Measurements from ENCODE around the gene PPP1R3E. TPM values are rescaled to one million over a fixed set of nuclear protein-coding genes. Genes with fewer than 3 reads are reported as not detected.

Gene PPP1R3E
- total and polyA plus RNA-seq, 2 of the 13 experiments (the other 11 are each of a cell fraction or from before 2014, with no cell fraction given) = 16.5 to 26.5 TPM

DNA sequence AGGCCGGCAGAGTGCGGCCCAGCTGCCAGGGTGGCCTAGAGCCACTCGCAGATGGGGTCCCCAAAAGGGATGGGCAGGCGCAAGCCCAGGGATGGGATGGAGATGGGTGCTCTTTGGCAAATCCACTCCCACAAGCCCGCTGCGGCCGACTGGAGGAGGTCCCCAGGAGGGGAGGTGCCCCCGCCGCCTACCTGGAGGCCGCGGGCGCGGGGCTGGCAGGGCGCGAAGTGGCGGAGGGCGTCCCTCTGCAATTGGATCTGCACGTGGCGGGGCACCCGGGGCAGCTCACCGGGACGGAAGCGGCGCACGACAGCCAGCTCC lies 730 bp downstream of the PPP1R3E start (continued):
- TF ChIP-seq, protein P1, sequence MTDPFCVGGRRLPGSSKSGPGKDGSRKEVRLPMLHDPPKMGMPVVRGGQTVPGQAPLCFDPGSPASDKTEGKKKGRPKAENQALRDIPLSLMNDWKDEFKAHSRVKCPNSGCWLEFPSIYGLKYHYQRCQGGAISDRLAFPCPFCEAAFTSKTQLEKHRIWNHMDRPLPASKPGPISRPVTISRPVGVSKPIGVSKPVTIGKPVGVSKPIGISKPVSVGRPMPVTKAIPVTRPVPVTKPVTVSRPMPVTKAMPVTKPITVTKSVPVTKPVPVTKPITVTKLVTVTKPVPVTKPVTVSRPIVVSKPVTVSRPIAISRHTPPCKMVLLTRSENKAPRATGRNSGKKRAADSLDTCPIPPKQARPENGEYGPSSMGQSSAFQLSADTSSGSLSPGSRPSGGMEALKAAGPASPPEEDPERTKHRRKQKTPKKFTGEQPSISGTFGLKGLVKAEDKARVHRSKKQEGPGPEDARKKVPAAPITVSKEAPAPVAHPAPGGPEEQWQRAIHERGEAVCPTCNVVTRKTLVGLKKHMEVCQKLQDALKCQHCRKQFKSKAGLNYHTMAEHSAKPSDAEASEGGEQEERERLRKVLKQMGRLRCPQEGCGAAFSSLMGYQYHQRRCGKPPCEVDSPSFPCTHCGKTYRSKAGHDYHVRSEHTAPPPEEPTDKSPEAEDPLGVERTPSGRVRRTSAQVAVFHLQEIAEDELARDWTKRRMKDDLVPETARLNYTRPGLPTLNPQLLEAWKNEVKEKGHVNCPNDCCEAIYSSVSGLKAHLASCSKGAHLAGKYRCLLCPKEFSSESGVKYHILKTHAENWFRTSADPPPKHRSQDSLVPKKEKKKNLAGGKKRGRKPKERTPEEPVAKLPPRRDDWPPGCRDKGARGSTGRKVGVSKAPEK (CRISPR knock-in tag; IDR thresholded peaks at IDR 0.05; ENCODE audit: borderline replicate concordance) = no peak; the same call in 1 of the 2 replicates
- no peak for TF ChIP-seq GTF3A (CRISPR knock-in tag; conservative IDR thresholded peaks at IDR 0.05)
- no peak for TF ChIP-seq ZC3H13 (CRISPR knock-in tag; IDR thresholded peaks at IDR 0.05)
- TF ChIP-seq, protein P2, sequence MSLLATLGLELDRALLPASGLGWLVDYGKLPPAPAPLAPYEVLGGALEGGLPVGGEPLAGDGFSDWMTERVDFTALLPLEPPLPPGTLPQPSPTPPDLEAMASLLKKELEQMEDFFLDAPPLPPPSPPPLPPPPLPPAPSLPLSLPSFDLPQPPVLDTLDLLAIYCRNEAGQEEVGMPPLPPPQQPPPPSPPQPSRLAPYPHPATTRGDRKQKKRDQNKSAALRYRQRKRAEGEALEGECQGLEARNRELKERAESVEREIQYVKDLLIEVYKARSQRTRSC (CRISPR knock-in tag; IDR thresholded peaks at IDR 0.05; ENCODE audit: low read depth) = peak; percentile 93; the same call in 1 of the 2 replicates
- TF ChIP-seq, protein P3, sequence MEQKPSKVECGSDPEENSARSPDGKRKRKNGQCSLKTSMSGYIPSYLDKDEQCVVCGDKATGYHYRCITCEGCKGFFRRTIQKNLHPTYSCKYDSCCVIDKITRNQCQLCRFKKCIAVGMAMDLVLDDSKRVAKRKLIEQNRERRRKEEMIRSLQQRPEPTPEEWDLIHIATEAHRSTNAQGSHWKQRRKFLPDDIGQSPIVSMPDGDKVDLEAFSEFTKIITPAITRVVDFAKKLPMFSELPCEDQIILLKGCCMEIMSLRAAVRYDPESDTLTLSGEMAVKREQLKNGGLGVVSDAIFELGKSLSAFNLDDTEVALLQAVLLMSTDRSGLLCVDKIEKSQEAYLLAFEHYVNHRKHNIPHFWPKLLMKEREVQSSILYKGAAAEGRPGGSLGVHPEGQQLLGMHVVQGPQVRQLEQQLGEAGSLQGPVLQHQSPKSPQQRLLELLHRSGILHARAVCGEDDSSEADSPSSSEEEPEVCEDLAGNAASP (CRISPR knock-in tag; IDR thresholded peaks at IDR 0.05; ENCODE audit: borderline replicate concordance) = peak; percentile 67
- no peak for TF ChIP-seq ZNF75D (CRISPR knock-in tag; IDR thresholded peaks at IDR 0.05; ENCODE audit: borderline replicate concordance)
- TF ChIP-seq XRCC5 (optimal IDR thresholded peaks at IDR 0.05; ENCODE audit: low read length) = no peak
- peak; percentile 59; the same call in 1 of the 2 replicates for TF ChIP-seq SALL2 (CRISPR knock-in tag; IDR thresholded peaks at IDR 0.05)
- TF ChIP-seq, protein P4, sequence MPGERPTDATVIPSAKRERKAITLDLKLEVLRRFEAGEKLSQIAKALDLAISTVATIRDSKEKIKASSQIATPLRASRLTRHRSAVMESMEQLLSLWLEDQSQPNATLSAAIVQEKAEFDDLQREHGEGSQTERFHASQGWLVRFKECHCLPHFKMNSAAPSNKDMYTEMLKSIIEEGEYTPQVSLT (CRISPR knock-in tag; IDR thresholded peaks at IDR 0.05; ENCODE audit: borderline replicate concordance, low read depth) = no peak
- peak; percentile 87; the same call in 1 of the 2 replicates for TF ChIP-seq ZNF343 (CRISPR knock-in tag; IDR thresholded peaks at IDR 0.05)
- no peak for TF ChIP-seq ZNF589 (CRISPR knock-in tag; conservative IDR thresholded peaks at IDR 0.05)
- TF ChIP-seq RXRA (CRISPR knock-in tag; IDR thresholded peaks at IDR 0.05) = peak; percentile 63; the same call in 1 of the 2 replicates
- peak; percentile 96 for TF ChIP-seq MXD4 (CRISPR knock-in tag; IDR thresholded peaks at IDR 0.05)
- TF ChIP-seq, protein P5, sequence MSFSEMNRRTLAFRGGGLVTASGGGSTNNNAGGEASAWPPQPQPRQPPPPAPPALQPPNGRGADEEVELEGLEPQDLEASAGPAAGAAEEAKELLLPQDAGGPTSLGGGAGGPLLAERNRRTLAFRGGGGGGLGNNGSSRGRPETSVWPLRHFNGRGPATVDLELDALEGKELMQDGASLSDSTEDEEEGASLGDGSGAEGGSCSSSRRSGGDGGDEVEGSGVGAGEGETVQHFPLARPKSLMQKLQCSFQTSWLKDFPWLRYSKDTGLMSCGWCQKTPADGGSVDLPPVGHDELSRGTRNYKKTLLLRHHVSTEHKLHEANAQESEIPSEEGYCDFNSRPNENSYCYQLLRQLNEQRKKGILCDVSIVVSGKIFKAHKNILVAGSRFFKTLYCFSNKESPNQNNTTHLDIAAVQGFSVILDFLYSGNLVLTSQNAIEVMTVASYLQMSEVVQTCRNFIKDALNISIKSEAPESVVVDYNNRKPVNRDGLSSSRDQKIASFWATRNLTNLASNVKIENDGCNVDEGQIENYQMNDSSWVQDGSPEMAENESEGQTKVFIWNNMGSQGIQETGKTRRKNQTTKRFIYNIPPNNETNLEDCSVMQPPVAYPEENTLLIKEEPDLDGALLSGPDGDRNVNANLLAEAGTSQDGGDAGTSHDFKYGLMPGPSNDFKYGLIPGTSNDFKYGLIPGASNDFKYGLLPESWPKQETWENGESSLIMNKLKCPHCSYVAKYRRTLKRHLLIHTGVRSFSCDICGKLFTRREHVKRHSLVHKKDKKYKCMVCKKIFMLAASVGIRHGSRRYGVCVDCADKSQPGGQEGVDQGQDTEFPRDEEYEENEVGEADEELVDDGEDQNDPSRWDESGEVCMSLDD (CRISPR knock-in tag; IDR thresholded peaks at IDR 0.05; ENCODE audit: borderline replicate concordance) = peak; percentile 93; the same call in 1 of the 2 replicates
- peak; percentile 84; the same call in 1 of the 2 replicates for TF ChIP-seq DNMT3B (CRISPR knock-in tag; conservative IDR thresholded peaks at IDR 0.05)
- no peak; the same call in none of the 2 replicates for TF ChIP-seq NFYB (CRISPR knock-in tag; IDR thresholded peaks at IDR 0.05)
- TF ChIP-seq PAF1 (CRISPR knock-in tag; IDR thresholded peaks at IDR 0.05) = no peak
- no peak for TF ChIP-seq SUZ12 (IDR thresholded peaks at IDR 0.05; ENCODE audit: low read depth, low read length)
- no peak for TF ChIP-seq JDP2 (CRISPR knock-in tag; IDR thresholded peaks at IDR 0.05; ENCODE audit: borderline replicate concordance)
- TF ChIP-seq ERF (CRISPR knock-in tag; IDR thresholded peaks at IDR 0.05) = peak; percentile 82
- TF ChIP-seq SP1 (IDR thresholded peaks at IDR 0.05) = no peak
- peak; percentile 35 for TF ChIP-seq SP1 (CRISPR knock-in tag; IDR thresholded peaks at IDR 0.05)
- TF ChIP-seq, protein P6, sequence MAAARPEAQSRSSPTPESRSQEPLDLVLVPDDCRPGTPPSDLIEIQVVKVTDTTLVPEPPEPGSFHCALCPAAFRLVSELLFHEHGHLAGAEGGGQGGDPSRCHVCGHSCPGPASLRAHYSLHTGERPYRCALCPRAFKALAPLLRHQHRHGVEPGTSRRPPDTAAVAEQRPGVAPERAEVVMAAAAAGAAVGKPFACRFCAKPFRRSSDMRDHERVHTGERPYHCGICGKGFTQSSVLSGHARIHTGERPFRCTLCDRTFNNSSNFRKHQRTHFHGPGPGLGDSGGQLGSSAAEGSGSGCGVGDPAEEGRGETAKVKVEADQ (CRISPR knock-in tag; IDR thresholded peaks at IDR 0.05; ENCODE audit: borderline replicate concordance) = peak; percentile 95; the same call in 1 of the 2 replicates
